ENCODE results near the gene RIPOR2.

DNA sequence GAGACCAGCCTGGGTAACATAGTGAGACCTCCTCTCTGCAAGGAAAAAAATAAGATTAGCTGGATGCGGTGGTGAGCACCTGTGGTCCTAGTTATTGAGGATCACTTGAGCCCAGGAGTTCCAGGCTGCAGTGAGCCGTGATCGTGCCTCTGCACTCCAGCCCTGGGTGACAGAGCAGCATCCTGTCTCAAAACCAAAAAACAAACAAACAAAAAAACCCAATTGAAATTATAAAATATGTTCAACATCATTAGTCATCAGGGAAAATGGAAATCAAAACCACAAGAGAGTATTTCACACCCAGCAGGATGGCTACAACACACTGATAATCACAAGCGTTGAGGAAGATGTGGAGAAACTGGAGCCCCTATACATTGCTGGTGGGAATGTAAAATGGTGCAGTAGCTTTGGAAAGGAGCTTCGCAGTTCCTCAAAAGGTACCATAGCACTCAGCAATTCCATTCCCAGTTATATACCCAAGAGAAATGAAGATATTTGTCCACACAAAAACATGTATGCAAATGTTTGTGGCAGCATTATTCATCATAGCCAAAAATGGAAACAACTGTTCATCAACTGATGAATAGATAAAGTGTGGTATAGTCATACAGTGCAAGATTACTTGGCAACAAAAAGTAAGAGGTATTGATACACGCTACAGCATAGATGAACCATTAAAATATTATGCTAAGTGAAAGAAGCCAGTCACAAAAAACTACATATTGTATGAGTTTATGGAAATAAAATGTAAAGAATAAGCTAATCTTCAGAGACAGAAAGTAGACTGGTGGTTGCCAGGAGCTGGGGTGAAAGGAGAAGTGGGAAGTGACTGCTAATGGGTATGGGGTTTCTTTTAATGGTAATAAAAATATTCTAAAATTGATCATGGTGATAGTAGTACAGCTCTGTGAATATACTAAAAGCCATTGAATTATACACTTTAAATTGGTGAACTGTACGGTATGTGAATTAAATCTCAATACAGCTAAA is 38.7 kb upstream of the RIPOR2 start:
- TF ChIP-seq GATA2 (IDR thresholded peaks at IDR 0.05; ENCODE audit: low read depth, low read length) (no peak), GATA3 (IDR thresholded peaks at IDR 0.05; ENCODE audit: low read depth, low read length) (no peak)

Measured in SH-SY5Y (cell line).